PC-9 (cell line): Measurements from ENCODE around the gene RAB9B. TPM values are rescaled to one million over a fixed set of nuclear protein-coding genes. Genes with fewer than 3 reads are reported as not detected.

Experiments
- BruUV-seq: library from RNA; stranded (reverse); fragments of 400-500 nt; replicated peaks from 2 replicates; lab custom pipeline; 2021; lab: Mats Ljungman, UMichigan
- CTCF ChIA-PET: fragments of 300-600 bp; sonication (Branson Sonifier 250); formaldehyde crosslinking; loops from one replicate; lab custom pipeline; 2022; ENCODE audit warnings: antibody characterized with exemption; lab: Charles Lee
- POLR2A ChIA-PET: fragments of 300-600 bp; sonication (Branson Sonifier 250); formaldehyde crosslinking; loops from one replicate; lab custom pipeline; 2022; ENCODE audit warnings: antibody characterized with exemption; ENCODE audit not compliant: unreplicated experiment; lab: Charles Lee
- DNase-seq, 2 experiments: peaks; one replicate each; pipeline versions ENCODE4 v3.0.0 to v3.0.0-alpha.2; 2015 to 2022; ENCODE audit warnings: mixed read lengths in 1 of 2
- H2AFZ ChIP-seq: fragments of 200-600 bp; sonication (generic); 2 replicates; pipeline ENCODE4 v1.8.1; 2017; ENCODE audit warnings: antibody characterized with exemption
- H3F3A ChIP-seq: fragments of 200-600 bp; sonication (generic); 2 replicates; pipeline ENCODE4 v1.8.1; 2017; ENCODE audit warnings: antibody characterized with exemption, mild to moderate bottlenecking, low read depth; ENCODE audit not compliant: insufficient read depth
- H3K27ac ChIP-seq: fragments of 200-600 bp; sonication (generic); 2 replicates; pipeline ENCODE4 v1.6.1; 2016; ENCODE audit warnings: mixed run types
- H3K27me3 ChIP-seq: fragments of 200-600 bp; sonication (generic); 2 replicates; pipeline ENCODE4 v1.6.1; 2016; ENCODE audit warnings: low read depth, mixed run types; ENCODE audit not compliant: insufficient read depth
- H3K36me3 ChIP-seq: fragments of 200-600 bp; sonication (generic); 2 replicates; pipeline ENCODE4 v1.6.1; 2016; ENCODE audit warnings: low read depth, mixed run types
- H3K4me1 ChIP-seq: fragments of 200-600 bp; sonication (generic); replicated peaks from 2 replicates; pipeline ENCODE4 v1.6.1; 2016; ENCODE audit warnings: mixed run types; ENCODE audit not compliant: insufficient read depth
- H3K4me2 ChIP-seq: fragments of 200-600 bp; sonication (generic); 2 replicates; pipeline ENCODE4 v1.6.1; 2017; ENCODE audit warnings: mixed run types
- H3K4me3 ChIP-seq: fragments of 200-600 bp; sonication (generic); 2 replicates; pipeline ENCODE4 v1.6.1; 2016; ENCODE audit warnings: mixed run types
- H3K79me2 ChIP-seq: fragments of 200-600 bp; sonication (generic); 2 replicates; pipeline ENCODE4 v1.6.1; 2017; ENCODE audit warnings: low read depth, mixed run types
- H3K9me2 ChIP-seq: fragments of 200-600 bp; sonication (generic); 2 replicates; pipeline ENCODE4 v1.8.1; 2017; ENCODE audit warnings: mild to moderate bottlenecking; ENCODE audit not compliant: insufficient read depth
- H3K9me3 ChIP-seq: fragments of 200-600 bp; sonication (generic); 2 replicates; pipeline ENCODE4 v1.8.1; 2016; ENCODE audit warnings: low read depth; ENCODE audit not compliant: insufficient read depth
- H4K20me1 ChIP-seq: fragments of 200-600 bp; sonication (generic); 2 replicates; pipeline ENCODE4 v1.8.1; 2017; ENCODE audit not compliant: insufficient read depth
- CTCF ChIP-seq: fragments of 200-600 bp; sonication (generic); conservative IDR thresholded peaks from 2 replicates; pipeline ENCODE4 v1.6.1; 2017; ENCODE audit warnings: mixed run types, antibody characterized with exemption, mild to moderate bottlenecking, moderate library complexity
- EZH2 ChIP-seq: fragments of 200-600 bp; sonication (generic); IDR thresholded peaks from 2 replicates; pipeline ENCODE4 v1.8.0; 2017; ENCODE audit warnings: antibody characterized with exemption, low read depth
- intact Hi-C: fragments of 100-400 bp; cut with micrococcal nuclease; formaldehyde crosslinking; loops from one replicate; pipeline ENCODE4 v1.10.0; 2022; ENCODE audit not compliant: unreplicated experiment
- total RNA-seq: library from RNA; stranded (reverse); gene quantifications from 2 replicates; pipeline ENCODE4 v1.2.3, GENCODE V29; 2021

The RAB9B gene
- total RNA-seq, 1 experiment from 2014 or later = not detected

- Histone ChIP-seq H2AFZ (no peak overlapping the region), H3K36me3 (no peaks in the 10 kb centered on the region), H3K9me3 (no peaks in the 10 kb centered on the region), H3K4me1 (no peaks in the 10 kb centered on the region), H3K27me3 (no peaks in the 10 kb centered on the region), H3F3A (no peaks in the 10 kb centered on the region), H3K79me2 (no peaks in the 10 kb centered on the region), H3K4me3 (no peak overlapping the region), H3K4me2 (no peak overlapping the region), H4K20me1 (no peaks in the 10 kb centered on the region), H3K9me2 (no peaks in the 10 kb centered on the region), H3K27ac (no peak overlapping the region)
- DNase-seq = no peak
- CTCF ChIA-PET = no interaction called here
- no TSS peak for BruUV-seq
- TF ChIP-seq CTCF = no peak
- no peak for TF ChIP-seq EZH2
- POLR2A ChIA-PET = no interaction called here
- intact Hi-C loops = no loop called here
Measured at GRCh38 chrX:103877571-103877970, 45.5 kb upstream of the RAB9B start.

GRCh38 chrX:103864886-103865534 lies 33.0 kb upstream of the RAB9B start:
- Histone ChIP-seq H3K79me2 (no peaks in the 10 kb centered on the region), H3K4me2 (no peak overlapping the region), H3K4me3 (no peak overlapping the region), H3K9me3 (no peaks in the 10 kb centered on the region), H3K36me3 (no peaks in the 10 kb centered on the region), H3K4me1 (no peaks in the 10 kb centered on the region), H3F3A (no peaks in the 10 kb centered on the region), H3K9me2 (no peaks in the 10 kb centered on the region), H4K20me1 (no peaks in the 10 kb centered on the region), H3K27ac (no peak overlapping the region), H2AFZ (no peak overlapping the region), H3K27me3 (peaks cover 6% of the 10 kb centered on the region; the same call in 1 of the 2 replicates)
- intact Hi-C loops = no loop called here
- ChIA-PET CTCF (no interaction called here), POLR2A (no interaction called here)
- no peak for DNase-seq
- TF ChIP-seq CTCF (no peak), EZH2 (no peak)
- no TSS peak for BruUV-seq

- H3K27ac ChIP-seq = no peak overlapping the region
- intact Hi-C loops = no loop called here
- no TSS peak for BruUV-seq
- TF ChIP-seq EZH2 (no peak), CTCF (no peak)
- CTCF ChIA-PET = no interaction called here
- no peaks in the 10 kb centered on the region for H3K36me3 ChIP-seq
- H3K4me1 ChIP-seq = no peaks in the 10 kb centered on the region
- no peaks in the 10 kb centered on the region for H3K9me2 ChIP-seq
- no peak for DNase-seq
- no peak overlapping the region for H3K4me2 ChIP-seq
- H3K27me3 ChIP-seq = peaks cover 6% of the 10 kb centered on the region; the same call in 1 of the 2 replicates
- no peaks in the 10 kb centered on the region for H3K79me2 ChIP-seq
- H3K9me3 ChIP-seq = no peaks in the 10 kb centered on the region
- POLR2A ChIA-PET = no interaction called here
- no peak overlapping the region for H3K4me3 ChIP-seq
- no peak overlapping the region for H2AFZ ChIP-seq
- H4K20me1 ChIP-seq = no peaks in the 10 kb centered on the region
- H3F3A ChIP-seq = no peaks in the 10 kb centered on the region
Measured at GRCh38 chrX:103864149-103864548, 32.1 kb upstream of the RAB9B start.
